WTC11 (cell line): ENCODE data around the gene MMP7. TPM values are rescaled to one million over a fixed set of nuclear protein-coding genes. Genes with fewer than 3 reads are reported as not detected.

Source experiments
- ATAC-seq: fragments of 200-7000 bp; cut with Tn5 transposase; 2 replicates; pipeline ENCODE4 v1.10.0; 2021; ENCODE audit warnings: mild to moderate bottlenecking, moderate library complexity
- CTCF ChIA-PET: fragments of 300-600 bp; sonication (Branson Sonifier 250); formaldehyde crosslinking; loops from one replicate; lab custom pipeline; 2021; ENCODE audit warnings: antibody characterized with exemption; lab: Charles Lee
- POLR2A ChIA-PET: fragments of 350-600 bp; sonication (Branson Sonifier 250); formaldehyde crosslinking; loops from one replicate; lab custom pipeline; 2021; ENCODE audit warnings: antibody characterized with exemption; lab: Charles Lee
- DNase-seq: peaks from one replicate; pipeline ENCODE4 v3.0.0; 2021; ENCODE audit warnings: low spot score
- H3K27ac Mint-ChIP-seq: 2 replicates; pipeline ENCODE4 v1.8.0; 2021; ENCODE audit warnings: mixed read lengths
- H3K27me3 Mint-ChIP-seq: 2 replicates; pipeline ENCODE4 v1.8.0; 2021; ENCODE audit warnings: low read depth, mild to moderate bottlenecking, moderate library complexity, mixed read lengths
- H3K36me3 Mint-ChIP-seq: 2 replicates; pipeline ENCODE4 v1.8.0; 2021; ENCODE audit warnings: mixed read lengths
- H3K4me1 Mint-ChIP-seq: 2 replicates; pipeline ENCODE4 v1.8.0; 2022; ENCODE audit warnings: mixed read lengths
- H3K4me3 Mint-ChIP-seq: 2 replicates; pipeline ENCODE4 v1.8.0; 2021; ENCODE audit warnings: mild to moderate bottlenecking, moderate library complexity, mixed read lengths
- H3K9me3 Mint-ChIP-seq: 2 replicates; pipeline ENCODE4 v1.8.0; 2021; ENCODE audit warnings: mixed read lengths
- CREM ChIP-seq: sonication (generic); formaldehyde crosslinking; IDR thresholded peaks from 2 replicates; pipeline ENCODE4 v1.8.1; 2022; ENCODE audit warnings: mild to moderate bottlenecking, missing genetic modification reagents, moderate library complexity
- ELF4 ChIP-seq: sonication (generic); formaldehyde crosslinking; IDR thresholded peaks from 2 replicates; pipeline ENCODE4 v1.8.1; 2022; ENCODE audit warnings: low read depth, mild to moderate bottlenecking, moderate library complexity, missing genetic modification reagents
- EMX1 ChIP-seq: fragments of 250-450 bp; sonication (Bioruptor Pico); IDR thresholded peaks from 2 replicates; pipeline ENCODE4 v1.8.0; 2021; ENCODE audit warnings: mild to moderate bottlenecking
- FOXK1 ChIP-seq: sonication (generic); formaldehyde crosslinking; IDR thresholded peaks from 2 replicates; pipeline ENCODE4 v1.8.0; 2022; ENCODE audit warnings: mild to moderate bottlenecking, moderate library complexity, missing genetic modification reagents
- GABPB1 ChIP-seq: sonication (generic); formaldehyde crosslinking; IDR thresholded peaks from 2 replicates; pipeline ENCODE4 v1.8.1; 2023; ENCODE audit warnings: mild to moderate bottlenecking, missing genetic modification reagents
- GRHL2 ChIP-seq: fragments of 250-450 bp; sonication (Bioruptor Pico); IDR thresholded peaks from 2 replicates; pipeline ENCODE4 v1.8.0; 2022; ENCODE audit warnings: mild to moderate bottlenecking, moderate library complexity; ENCODE audit not compliant: insufficient replicate concordance, severe bottlenecking
- HMGXB4 ChIP-seq: sonication (generic); formaldehyde crosslinking; IDR thresholded peaks from 2 replicates; pipeline ENCODE4 v1.8.1; 2023; ENCODE audit warnings: mild to moderate bottlenecking, moderate library complexity, missing genetic modification reagents
- IRF2 ChIP-seq: sonication (generic); formaldehyde crosslinking; IDR thresholded peaks from 2 replicates; pipeline ENCODE4 v1.8.0; 2022; ENCODE audit warnings: low read depth, missing genetic modification reagents, borderline replicate concordance
- KAT7 ChIP-seq: sonication (generic); formaldehyde crosslinking; IDR thresholded peaks from 2 replicates; pipeline ENCODE4 v1.8.1; 2023; ENCODE audit warnings: missing genetic modification reagents, mild to moderate bottlenecking, borderline replicate concordance
- MAX ChIP-seq: sonication (generic); formaldehyde crosslinking; IDR thresholded peaks from 2 replicates; pipeline ENCODE4 v1.8.0; 2022; ENCODE audit warnings: mild to moderate bottlenecking, missing genetic modification reagents
- NFE2L1 ChIP-seq: sonication (generic); formaldehyde crosslinking; IDR thresholded peaks from 2 replicates; pipeline ENCODE4 v1.8.1; 2023; ENCODE audit warnings: missing genetic modification reagents
- NFYB ChIP-seq: sonication (generic); formaldehyde crosslinking; conservative IDR thresholded peaks from 2 replicates; pipeline ENCODE4 v1.8.0; 2022; ENCODE audit warnings: low read depth, missing genetic modification reagents
- NR2C2 ChIP-seq: sonication (generic); formaldehyde crosslinking; IDR thresholded peaks from 2 replicates; pipeline ENCODE4 v1.8.0; 2022; ENCODE audit warnings: mild to moderate bottlenecking, missing genetic modification reagents
- PRDM15 ChIP-seq: sonication (generic); formaldehyde crosslinking; IDR thresholded peaks from 2 replicates; pipeline ENCODE4 v1.8.0; 2022; ENCODE audit warnings: missing genetic modification reagents
- RORB ChIP-seq: fragments of 250-450 bp; sonication (Bioruptor Pico); IDR thresholded peaks from 2 replicates; pipeline ENCODE4 v1.9.0; 2021; ENCODE audit warnings: mild to moderate bottlenecking
- ZBTB43 ChIP-seq: sonication (generic); formaldehyde crosslinking; IDR thresholded peaks from 2 replicates; pipeline ENCODE4 v1.8.1; 2023; ENCODE audit warnings: mild to moderate bottlenecking, missing genetic modification reagents
- ZNF219 ChIP-seq: sonication (generic); formaldehyde crosslinking; IDR thresholded peaks from 2 replicates; pipeline ENCODE4 v1.8.0; 2023; ENCODE audit warnings: missing genetic modification reagents, mild to moderate bottlenecking, borderline replicate concordance
- ZNF317 ChIP-seq: sonication (generic); formaldehyde crosslinking; IDR thresholded peaks from 2 replicates; pipeline ENCODE4 v1.8.1; 2023; ENCODE audit warnings: low read depth, mild to moderate bottlenecking, moderate library complexity, missing genetic modification reagents, borderline replicate concordance
- ZNF396 ChIP-seq: fragments of 250-450 bp; sonication (Bioruptor Pico); IDR thresholded peaks from 2 replicates; pipeline ENCODE4 v1.8.0; 2021; ENCODE audit warnings: mild to moderate bottlenecking, moderate library complexity, borderline replicate concordance
- ZNF416 ChIP-seq: fragments of 250-450 bp; sonication (Bioruptor Pico); IDR thresholded peaks from 2 replicates; pipeline ENCODE4 v1.9.0; 2021; ENCODE audit warnings: mild to moderate bottlenecking, inconsistent platforms
- ZNF423 ChIP-seq: fragments of 250-450 bp; sonication (Bioruptor Pico); IDR thresholded peaks from 2 replicates; pipeline ENCODE4 v2.1.2; 2022; ENCODE audit warnings: mild to moderate bottlenecking, moderate library complexity
- ZNF512 ChIP-seq: sonication (generic); formaldehyde crosslinking; IDR thresholded peaks from 2 replicates; pipeline ENCODE4 v1.8.1; 2022; ENCODE audit warnings: missing genetic modification reagents, borderline replicate concordance
- total RNA-seq: library from RNA; stranded (reverse); gene quantifications from 3 replicates; pipeline ENCODE4 v1.2.3, GENCODE V29; 2021

The MMP7 gene
- total RNA-seq, 1 experiment from 2014 or later = 0.50 TPM

- ATAC-seq = no peak
- TF ChIP-seq GRHL2 (no peak), CREM (CRISPR knock-in tag) (no peak), ZNF396 (CRISPR knock-in tag) (no peak), ZNF317 (no peak), ZNF416 (CRISPR knock-in tag) (no peak), NFE2L1 (no peak), FOXK1 (CRISPR knock-in tag) (no peak), ZNF423 (CRISPR knock-in tag) (no peak), KAT7 (CRISPR knock-in tag) (no peak)
- Mint-ChIP-seq H3K4me3 (no peak overlapping the region), H3K27ac (no peak overlapping the region), H3K4me1 (peaks cover 38% of the 10 kb centered on the region), H3K9me3 (no peaks in the 10 kb centered on the region), H3K36me3 (no peaks in the 10 kb centered on the region), H3K27me3 (peaks cover 11% of the 10 kb centered on the region)
- DNase-seq = no peak
- ChIA-PET CTCF (interaction anchor here (1.4 kb wide), 1 partner anchor 59 kb away, joined by 9 read pairs; no protein-coding TSS in a partner anchor), POLR2A (no interaction called here)
These were observed 23.3 kb upstream of the MMP7 start for GRCh38 chr11:102553835-102554282.

- no peak for DNase-seq
- TF ChIP-seq HMGXB4 (CRISPR knock-in tag) (no peak), ZBTB43 (no peak), ZNF423 (CRISPR knock-in tag) (no peak), ELF4 (CRISPR knock-in tag) (no peak), IRF2 (no peak), KAT7 (CRISPR knock-in tag) (no peak), ZNF396 (CRISPR knock-in tag) (no peak), ZNF512 (no peak), EMX1 (CRISPR knock-in tag) (no peak), ZNF317 (no peak), NFYB (CRISPR knock-in tag) (no peak), GABPB1 (CRISPR knock-in tag) (no peak), ZNF219 (CRISPR knock-in tag) (no peak), NR2C2 (CRISPR knock-in tag) (no peak), NFE2L1 (no peak), MAX (no peak), RORB (CRISPR knock-in tag) (no peak), PRDM15 (CRISPR knock-in tag) (no peak)
- TF ChIP-seq, all 79 proteins: peak for 0
- no peak overlapping the region for H3K27ac Mint-ChIP-seq
- ATAC-seq = no peak
- no peaks in the 10 kb centered on the region for H3K36me3 Mint-ChIP-seq
- CTCF ChIA-PET = no interaction called here
- H3K4me3 Mint-ChIP-seq = no peak overlapping the region
- peaks cover 27% of the 10 kb centered on the region for H3K4me1 Mint-ChIP-seq
- POLR2A ChIA-PET = no interaction called here
- H3K27me3 Mint-ChIP-seq = peaks cover 11% of the 10 kb centered on the region
- H3K9me3 Mint-ChIP-seq = no peaks in the 10 kb centered on the region
These were observed 22.1 kb upstream of the MMP7 start for GRCh38 chr11:102552447-102553194.
